Sigmoid colon (tissue), 7 donors: ENCODE measurements around the gene FDXR. TPM values are rescaled to one million over a fixed set of nuclear protein-coding genes. Genes with fewer than 3 reads are reported as not detected.

Source experiments
- DNase-seq: peaks from one replicate; pipeline ENCODE4 v3.0.0-alpha.2; 2019
- H3K27ac ChIP-seq, 4 donors: fragments of 200-600 bp; sonication (generic); one replicate each; pipeline ENCODE4 v1.5.1; 2016 to 2019; ENCODE audit warnings: mild to moderate bottlenecking in 1 of 4
- H3K27me3 ChIP-seq, 3 donors: fragments of 200-600 bp; sonication (generic); one replicate each; pipeline ENCODE4 v1.5.1; 2019; ENCODE audit warnings: mild to moderate bottlenecking in 1 of 3
- H3K36me3 ChIP-seq, 4 donors: fragments of 200-600 bp; sonication (generic); one replicate each; pipeline ENCODE4 v1.5.1; 2016 to 2019
- H3K4me1 ChIP-seq, 4 donors: fragments of 200-600 bp; sonication (generic); one replicate each; pipeline ENCODE4 v1.5.1; 2017 to 2019
- H3K4me3 ChIP-seq, 4 donors: fragments of 200-600 bp; sonication (generic); one replicate each; pipeline ENCODE4 v1.5.1; 2017 to 2019; ENCODE audit warnings: mild to moderate bottlenecking in 2 of 4, moderate library complexity in 1 of 4
- H3K9me3 ChIP-seq, 4 donors: fragments of 200-600 bp in 3 of 4; sonication (generic) in 3 of 4; one replicate each; pipeline versions ENCODE4 v1.5.1 to v1.6.1; 2013 to 2019
- CTCF ChIP-seq, 4 experiments: fragments of 450-650 bp in 3 of 4; fragments of 200-600 bp in 1 of 4; IDR thresholded peaks; one replicate each; pipeline ENCODE4 v1.5.1; 2016 to 2019; ENCODE audit warnings: antibody characterized with exemption in 4 of 4, mild to moderate bottlenecking in 3 of 4, moderate library complexity in 2 of 4
- EP300 ChIP-seq, 4 donors: sonication (generic); formaldehyde crosslinking; IDR thresholded peaks; one replicate each; pipeline ENCODE4 v1.6.1; 2017; ENCODE audit warnings: antibody characterized with exemption in 4 of 4
- POLR2A ChIP-seq, 2 donors: fragments of 450-650 bp; IDR thresholded peaks; one replicate each; pipeline ENCODE4 v1.6.1; 2016; ENCODE audit warnings: antibody characterized with exemption in 2 of 2, mild to moderate bottlenecking in 2 of 2, moderate library complexity in 2 of 2
- POLR2AphosphoS5 ChIP-seq, 4 donors: sonication (generic); formaldehyde crosslinking; IDR thresholded peaks; one replicate each; pipeline ENCODE4 v1.6.1; 2017; ENCODE audit warnings: antibody characterized with exemption in 4 of 4
- WGBS, 2 donors: extraction: QIAGEN DNeasy Blood & Tissue Kit; methylation state at CpG; one replicate each; pipeline ENCODE4 v1.1.7; 2013; 5-methylcytosine and 5-hydroxymethylcytosine counted together
- intact Hi-C: fragments of 100-400 bp; cut with DNase I; formaldehyde crosslinking; loops from one replicate; pipeline ENCODE4 v1.15.1; 2023
- polyA plus RNA-seq, 3 donors: library from polyadenylated mRNA; stranded (reverse); fragments of 200-250 nt; gene quantifications; one replicate each; pipeline ENCODE4 v1.2.3, GENCODE V29; 2013
- total RNA-seq, 4 donors: library from RNA; depleted of rRNA; stranded (reverse); fragments of >200 nt; gene quantifications; one replicate each; pipeline ENCODE4 v1.1.0, GENCODE V29; 2016
- donor health status: healthy with polysubstance abuse.
- donor health status: Bipolar disorder and iron deficiency.
- donor health status: healthy.

FDXR gene
- total and polyA plus RNA-seq, 7 donors, result 3.0 to 26.9 (median 8.6) TPM

- 76 to 79% methylated on average over 20 of the region's 20 CpGs for WGBS, 2 donors
- Histone ChIP-seq H3K36me3 (no peaks in the 10 kb centered on the region), H3K27me3 (peaks cover 0 to 36% (median 0%) of the 10 kb centered on the region in 3 donors), H3K4me1 (no peaks in the 10 kb centered on the region), H3K27ac (no peak overlapping the region), H3K4me3 (no peak overlapping the region), H3K9me3 (no peaks in the 10 kb centered on the region)
- TF ChIP-seq CTCF (IDR thresholded peaks at IDR 0.05), result no peak
- no peak for TF ChIP-seq POLR2AphosphoS5 (IDR thresholded peaks at IDR 0.05)
- no peak for TF ChIP-seq EP300 (IDR thresholded peaks at IDR 0.05)
- TF ChIP-seq POLR2A (IDR thresholded peaks at IDR 0.05), result no peak
- intact Hi-C loops, result no loop called here
- no peak for DNase-seq
These were observed 9.9 kb upstream of the FDXR start for GRCh38 chr17:74882517-74883240.

GRCh38 chr17:74881073-74881472 lies 8.3 kb upstream of the FDXR start:
- 82 to 83% methylated on average over 11 of the region's 11 CpGs for WGBS, 2 donors
- Histone ChIP-seq H3K27ac (no peak overlapping the region), H3K4me3 (no peak overlapping the region), H3K9me3 (no peaks in the 10 kb centered on the region), H3K4me1 (no peaks in the 10 kb centered on the region), H3K27me3 (peaks cover 0 to 37% (median 0%) of the 10 kb centered on the region in 3 donors), H3K36me3 (no peaks in the 10 kb centered on the region)
- no peak for DNase-seq
- no peak for TF ChIP-seq EP300 (IDR thresholded peaks at IDR 0.05)
- no peak for TF ChIP-seq POLR2A (IDR thresholded peaks at IDR 0.05)
- no peak for TF ChIP-seq POLR2AphosphoS5 (IDR thresholded peaks at IDR 0.05)
- no peak for TF ChIP-seq CTCF (IDR thresholded peaks at IDR 0.05)
- intact Hi-C loops, result no loop called here

- H3K9me3 ChIP-seq, result no peaks in the 10 kb centered on the region
- H3K36me3 ChIP-seq, result no peaks in the 10 kb centered on the region
- H3K4me1 ChIP-seq, result no peaks in the 10 kb centered on the region
- DNase-seq, result no peak
- intact Hi-C loops, result no loop called here
- 90 to 92% methylated on average over 16 of the region's 16 CpGs for WGBS, 2 donors
- peaks cover 0 to 31% (median 0%) of the 10 kb centered on the region in 3 donors for H3K27me3 ChIP-seq
- TF ChIP-seq POLR2AphosphoS5 (IDR thresholded peaks at IDR 0.05) (no peak), POLR2A (IDR thresholded peaks at IDR 0.05) (no peak), EP300 (IDR thresholded peaks at IDR 0.05) (no peak), CTCF (IDR thresholded peaks at IDR 0.05) (no peak)
- no peak overlapping the region for H3K4me3 ChIP-seq
- no peak overlapping the region for H3K27ac ChIP-seq
These were observed 6.5 kb upstream of the FDXR start for GRCh38 chr17:74879308-74879707.

GRCh38 chr17:74878658-74879057 lies 5.9 kb upstream of the FDXR start:
- no peaks in the 10 kb centered on the region for H3K36me3 ChIP-seq
- intact Hi-C loops, result no loop called here
- 45 to 74% methylated on average over 2 of the region's 2 CpGs for WGBS, 2 donors
- H3K9me3 ChIP-seq, result no peaks in the 10 kb centered on the region
- H3K27ac ChIP-seq, result no peak overlapping the region
- H3K4me1 ChIP-seq, result peaks cover 0 to 5% (median 2%) of the 10 kb centered on the region in 4 donors
- DNase-seq, result no peak
- H3K27me3 ChIP-seq, result peaks cover 0 to 30% (median 0%) of the 10 kb centered on the region in 3 donors
- no peak for TF ChIP-seq CTCF (IDR thresholded peaks at IDR 0.05)
- TF ChIP-seq POLR2A (IDR thresholded peaks at IDR 0.05), result no peak
- TF ChIP-seq POLR2AphosphoS5 (IDR thresholded peaks at IDR 0.05), result no peak
- TF ChIP-seq EP300 (IDR thresholded peaks at IDR 0.05), result no peak
- H3K4me3 ChIP-seq, result no peak overlapping the region
